HUES6 (cell line): ENCODE data around the gene ITGB4.
"Not testable (repeated sequence)": the region's sequence is repeated elsewhere in the genome, so short reads cannot be mapped to it uniquely, and the experiment has no call there.

ENCODE experiments used
- H3K27ac ChIP-seq: 2 replicates; pipeline ENCODE4 v1.7.0; 2013; ENCODE audit warnings: low read depth, mild to moderate bottlenecking, low read length, inconsistent platforms
- H3K27me3 ChIP-seq: 2 replicates; pipeline ENCODE4 v1.6.1; 2013; ENCODE audit warnings: low read length; ENCODE audit not compliant: control insufficient read depth, insufficient read depth
- H3K36me3 ChIP-seq: 2 replicates; pipeline ENCODE4 v1.6.1; 2013; ENCODE audit warnings: low read length; ENCODE audit not compliant: control insufficient read depth, insufficient read depth
- H3K4me1 ChIP-seq: 2 replicates; pipeline ENCODE4 v1.6.1; 2013; ENCODE audit warnings: low read length; ENCODE audit not compliant: control insufficient read depth, insufficient read depth
- H3K4me3 ChIP-seq: 2 replicates; pipeline ENCODE4 v1.5.1; 2013; ENCODE audit warnings: low read depth, low read length
- H3K9ac ChIP-seq: one replicate; pipeline ENCODE4 v1.6.1; 2013; ENCODE audit warnings: mild to moderate bottlenecking, low read length
- H3K9me3 ChIP-seq: 2 replicates; pipeline ENCODE4 v1.6.1; 2013; ENCODE audit warnings: low read depth, low read length; ENCODE audit not compliant: control insufficient read depth, insufficient read depth

The ITGB4 gene

GRCh38 chr17:75776386-75777295, 55.4 kb downstream of the ITGB4 start:
- 0 out of 2 replicates have a peak overlapping the region, but pooled peaks have one; percentile 11 for H3K4me3 ChIP-seq

GRCh38 chr17:75777296-75777922, 56.1 kb downstream of the ITGB4 start:
- no peak overlapping the region for H3K27ac ChIP-seq
- H3K9me3 ChIP-seq: no peaks in the 10 kb centered on the region
- no peak overlapping the region for H3K9ac ChIP-seq
- no peaks in the 10 kb centered on the region for H3K27me3 ChIP-seq
- H3K4me1 ChIP-seq: peaks cover 5% of the 10 kb centered on the region; the same call in 1 of the 2 replicates
- peak overlapping the region; percentile 38; the same call in 1 of the 2 replicates for H3K4me3 ChIP-seq
- H3K36me3 ChIP-seq: peaks cover 29% of the 10 kb centered on the region

More at GRCh38 chr17:75776386-75777295, 55.4 kb downstream of the ITGB4 start:
- Histone ChIP-seq H3K4me1 (peaks cover 5% of the 10 kb centered on the region; the same call in 1 of the 2 replicates), H3K27me3 (no peaks in the 10 kb centered on the region), H3K27ac (no peak overlapping the region), H3K9me3 (no peaks in the 10 kb centered on the region), H3K9ac (no peak overlapping the region), H3K36me3 (peaks cover 29% of the 10 kb centered on the region)

GRCh38 chr17:75778066-75778860, 57.0 kb downstream of the ITGB4 start:
- not testable (repeated sequence) for H3K4me1 ChIP-seq, H3K27me3 ChIP-seq, H3K9me3 ChIP-seq
- H3K9ac ChIP-seq: peak overlapping the region; percentile 98
- peak overlapping the region; percentile 98 for H3K27ac ChIP-seq
- peaks cover 29% of the 10 kb centered on the region for H3K36me3 ChIP-seq
- peak overlapping the region; percentile 80 for H3K4me3 ChIP-seq

- Histone ChIP-seq H3K4me1 (peaks cover 9% of the 10 kb centered on the region), H3K27me3 (no peaks in the 10 kb centered on the region), H3K27ac (peak overlapping the region; percentile 98), H3K9me3 (no peaks in the 10 kb centered on the region), H3K36me3 (peaks cover 29% of the 10 kb centered on the region), H3K4me3 (peak overlapping the region; percentile 80), H3K9ac (peak overlapping the region; percentile 98)
These were observed 57.6 kb downstream of the ITGB4 start for GRCh38 chr17:75778861-75779249.

- Histone ChIP-seq H3K9me3 (no peaks in the 10 kb centered on the region), H3K27me3 (no peaks in the 10 kb centered on the region), H3K27ac (peak overlapping the region; percentile 98), H3K9ac (peak overlapping the region; percentile 98), H3K36me3 (peaks cover 29% of the 10 kb centered on the region), H3K4me1 (peaks cover 9% of the 10 kb centered on the region), H3K4me3 (peak overlapping the region; percentile 80)
These were observed 58.2 kb downstream of the ITGB4 start for GRCh38 chr17:75779250-75779986.

- Histone ChIP-seq H3K27ac (no peak overlapping the region), H3K36me3 (peaks cover 29% of the 10 kb centered on the region), H3K9ac (no peak overlapping the region), H3K27me3 (no peaks in the 10 kb centered on the region), H3K4me3 (no peak overlapping the region), H3K9me3 (no peaks in the 10 kb centered on the region), H3K4me1 (peaks cover 7% of the 10 kb centered on the region)
These were observed 59.0 kb downstream of the ITGB4 start for GRCh38 chr17:75779987-75780889.

- Histone ChIP-seq H3K36me3 (peaks cover 8% of the 10 kb centered on the region), H3K27ac (no peak overlapping the region), H3K4me3 (no peak overlapping the region), H3K27me3 (no peaks in the 10 kb centered on the region), H3K9ac (no peak overlapping the region), H3K9me3 (no peaks in the 10 kb centered on the region), H3K4me1 (peaks cover 16% of the 10 kb centered on the region)
These were observed 62.0 kb downstream of the ITGB4 start for GRCh38 chr17:75783069-75783783.

- Histone ChIP-seq H3K27me3 (no peaks in the 10 kb centered on the region), H3K4me3 (peak overlapping the region; percentile 68)
These were observed 62.7 kb downstream of the ITGB4 start for GRCh38 chr17:75783803-75784472.

GRCh38 chr17:75784473-75785015, 63.3 kb downstream of the ITGB4 start, which contains the start of gene UNK:
TSS of gene UNK (plus strand) at chr17:75784806. CDS start at chr17:75784881, 75 bp downstream.
- Histone ChIP-seq H3K27ac (peak within 1 kb of the TSS; percentile 93), H3K9me3 (no peaks in the 10 kb centered on the region), H3K4me3 (peak within 1 kb of the TSS; percentile 68), H3K36me3 (no peaks in the 10 kb centered on the region), H3K9ac (peak within 1 kb of the TSS; percentile 95), H3K27me3 (no peaks in the 10 kb centered on the region), H3K4me1 (peaks cover 16% of the 10 kb centered on the region)

More at GRCh38 chr17:75783803-75784472, 62.7 kb downstream of the ITGB4 start:
- H3K36me3 ChIP-seq: peaks cover under 1% of the 10 kb centered on the region; the same call in 1 of the 2 replicates
- peaks cover 16% of the 10 kb centered on the region for H3K4me1 ChIP-seq
- no peaks in the 10 kb centered on the region for H3K9me3 ChIP-seq
- peak overlapping the region; percentile 93; the same call in 1 of the 2 replicates for H3K27ac ChIP-seq
- peak overlapping the region; percentile 95 for H3K9ac ChIP-seq
